ENCODE data around the gene TRIM13. TPM values are rescaled to one million over a fixed set of nuclear protein-coding genes. Genes with fewer than 3 reads are reported as not detected.
"Not testable (repeated sequence)": the region's sequence is repeated elsewhere in the genome, so short reads cannot be mapped to it uniquely, and the experiment has no call there.

TRIM13 gene
- polyA plus RNA-seq, 3 donors = 41.7 to 53.1 (median 49.0) TPM

DNA sequence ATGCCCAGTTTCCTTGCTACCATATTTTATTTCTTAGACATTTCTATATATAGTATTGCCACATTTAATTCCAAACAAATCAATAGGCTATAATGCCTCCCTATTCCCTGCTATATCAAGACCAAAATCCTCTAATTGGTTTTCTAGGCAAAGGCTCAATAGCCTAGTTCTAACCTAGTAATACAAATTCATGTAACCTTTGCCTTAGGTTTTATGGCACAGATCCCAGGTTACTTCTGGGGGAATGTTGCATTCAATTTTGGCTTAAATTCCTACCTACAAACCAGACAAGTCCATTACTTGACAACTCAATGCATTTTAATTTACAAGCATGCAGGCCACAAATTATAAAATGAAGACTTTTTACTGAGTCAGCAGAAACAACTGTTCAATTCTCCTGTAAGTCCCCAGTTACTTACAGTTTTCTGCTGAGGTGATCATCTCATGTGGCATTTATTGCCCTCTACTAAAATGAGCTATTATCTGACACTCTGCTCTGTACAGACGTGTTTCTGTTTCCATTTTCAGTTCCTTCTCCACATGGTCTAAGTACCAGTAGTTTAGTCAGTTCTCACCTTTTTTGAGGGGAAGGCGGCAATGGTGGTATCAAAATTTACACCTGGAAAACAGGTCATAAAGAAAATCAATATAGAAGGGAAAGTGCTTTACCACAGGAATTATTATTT is 30.1 kb downstream of the TRIM13 start:
- DNase-seq (ENCODE audit: extremely low read depth in 1 of 11, low read depth in 9 of 11, low spot score in 4 of 11) = no peak

DNA sequence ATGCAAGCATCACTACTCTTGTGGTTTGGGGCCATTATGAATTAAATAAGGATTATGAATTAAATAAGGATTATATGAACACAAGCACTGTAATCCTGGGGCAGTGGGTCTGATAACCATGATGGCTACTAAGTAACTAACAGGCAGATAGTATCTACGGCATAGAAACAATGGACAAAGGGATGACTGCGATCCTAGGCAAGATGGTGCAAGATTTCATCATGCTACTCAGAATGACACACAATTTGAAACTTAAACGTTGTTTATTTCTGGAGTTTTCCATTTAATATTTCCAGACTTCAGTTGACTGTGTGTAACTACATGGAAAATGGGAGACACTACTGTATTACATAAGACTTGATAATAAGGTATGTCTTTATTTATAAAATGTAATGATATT is 33.5 kb downstream of the TRIM13 start:
- DNase-seq (ENCODE audit: extremely low read depth in 1 of 11, low read depth in 9 of 11, low spot score in 4 of 11) = no peak

DNA sequence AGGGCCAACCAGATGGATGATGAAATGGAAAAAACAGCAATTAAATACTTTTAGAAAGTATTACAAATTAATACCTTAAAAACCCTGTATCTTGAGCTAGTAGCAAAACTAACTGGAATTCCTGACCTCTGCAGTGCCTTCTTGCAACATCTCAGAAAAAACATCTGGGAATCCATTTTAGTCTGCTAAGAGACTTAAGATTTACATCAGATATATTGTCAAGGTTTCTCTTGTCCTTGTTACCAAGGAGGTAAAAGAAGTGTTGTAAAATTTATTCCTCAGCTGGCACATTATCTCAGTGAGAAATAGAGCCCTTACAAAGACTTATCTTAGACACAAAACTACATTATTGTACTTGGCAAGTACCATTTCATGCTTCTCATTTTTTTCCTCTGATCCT is 36.9 kb downstream of the TRIM13 start:
- DNase-seq (ENCODE audit: extremely low read depth in 1 of 11, low read depth in 9 of 11, low spot score in 4 of 11) = no peak

DNA sequence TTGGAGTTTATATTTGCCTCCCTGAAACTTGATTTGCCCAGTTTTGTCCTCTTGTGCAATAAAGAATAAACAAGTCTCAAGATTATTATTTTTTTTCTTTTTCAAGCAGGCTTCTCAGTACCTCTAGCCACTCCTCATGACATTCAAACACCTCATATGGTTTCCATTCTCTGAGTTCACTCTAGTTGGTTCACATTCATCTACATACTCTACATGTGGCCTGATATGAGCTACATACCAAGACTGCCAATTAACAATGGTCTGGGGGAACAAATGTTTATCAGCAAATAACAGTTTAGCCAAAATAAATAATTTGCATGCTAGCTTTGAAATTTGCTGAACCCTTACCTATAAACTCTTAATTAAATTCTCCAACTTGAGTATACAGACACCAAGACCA is 40.9 kb downstream of the TRIM13 start:
- no peak for DNase-seq (ENCODE audit: extremely low read depth in 1 of 11, low read depth in 9 of 11, low spot score in 4 of 11)

DNA sequence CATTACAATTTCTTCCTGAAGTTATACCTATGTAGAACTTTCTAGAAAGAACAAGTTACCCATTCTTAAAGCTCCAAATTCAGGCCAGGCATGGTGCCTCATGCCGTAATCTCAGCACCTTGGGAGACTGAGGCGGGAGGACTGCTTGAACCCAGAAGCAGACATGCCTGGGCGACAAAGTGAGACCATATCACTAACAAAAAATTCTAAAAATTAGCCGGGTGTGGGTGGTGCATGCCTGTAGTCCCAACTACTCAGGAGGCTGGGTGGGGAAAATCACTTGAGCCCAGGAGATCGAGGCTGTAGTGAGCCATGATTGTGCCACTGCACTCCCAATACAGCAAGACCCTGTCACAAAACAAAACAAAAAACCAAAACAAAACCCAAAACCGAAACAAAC is 41.4 kb downstream of the TRIM13 start:
- DNase-seq (ENCODE audit: extremely low read depth in 1 of 11, low read depth in 9 of 11, low spot score in 4 of 11) = no peak

DNA sequence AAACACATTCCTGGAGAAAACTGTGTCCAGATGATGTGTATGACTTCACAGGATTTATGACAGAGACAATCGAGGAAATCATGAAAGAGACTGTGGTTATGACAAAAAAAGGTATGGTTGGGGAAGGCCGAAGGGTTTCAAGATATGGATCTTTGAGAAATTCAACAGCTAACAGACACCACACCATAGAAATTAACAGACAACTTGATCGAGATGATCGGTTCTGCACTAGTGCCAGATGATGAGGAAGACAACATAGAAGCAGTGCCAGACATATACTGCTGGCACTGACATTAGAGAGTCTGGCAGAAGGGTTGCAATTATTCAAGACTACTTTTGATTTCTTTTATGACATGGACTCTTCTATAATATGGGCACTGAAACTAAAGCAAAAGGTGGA is 55.6 kb downstream of the TRIM13 start:
- no peak for DNase-seq (ENCODE audit: extremely low read depth in 1 of 11, low read depth in 9 of 11, low spot score in 4 of 11)

DNA sequence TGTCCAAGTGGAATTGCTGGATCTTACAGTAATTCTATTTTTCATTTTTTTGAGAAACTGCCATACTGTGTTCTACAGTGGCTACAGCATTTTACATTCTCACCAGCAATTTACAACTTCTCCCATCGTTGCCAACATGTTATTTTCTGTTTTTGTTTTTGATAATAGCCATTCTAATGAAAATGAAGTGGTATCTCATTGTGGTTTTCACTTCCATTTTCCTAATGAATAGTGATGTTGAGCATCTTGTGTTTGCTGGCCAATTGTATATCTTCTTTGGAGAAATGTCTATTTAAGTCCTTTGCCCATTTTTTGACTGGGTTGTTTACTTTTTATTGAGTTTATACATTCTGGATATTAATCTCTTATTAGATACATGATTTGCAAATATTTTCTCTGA is 57.0 kb downstream of the TRIM13 start:
- DNase-seq (ENCODE audit: extremely low read depth in 1 of 11, low read depth in 9 of 11, low spot score in 4 of 11) = no peak

DNA sequence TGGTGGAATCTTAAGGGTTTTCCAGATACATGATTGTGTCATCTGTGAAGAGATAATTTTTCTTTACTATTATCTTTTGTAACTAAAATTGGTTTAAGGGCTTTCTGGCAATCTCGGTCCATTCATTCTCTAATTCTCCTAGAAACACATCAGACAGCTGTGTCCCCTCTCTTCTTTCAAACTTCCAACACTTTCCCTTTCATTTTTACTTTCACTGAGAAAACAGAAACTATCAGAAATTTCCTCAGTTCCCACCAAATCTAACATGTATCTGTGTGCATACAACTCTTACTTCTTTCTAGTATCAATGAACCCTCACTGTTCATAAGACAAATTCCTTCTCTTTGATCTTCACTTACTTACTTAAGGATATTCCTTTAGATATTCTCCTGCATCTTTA is 58.6 kb downstream of the TRIM13 start:
- DNase-seq (ENCODE audit: extremely low read depth in 1 of 11, low read depth in 9 of 11, low spot score in 4 of 11) = no peak

DNA sequence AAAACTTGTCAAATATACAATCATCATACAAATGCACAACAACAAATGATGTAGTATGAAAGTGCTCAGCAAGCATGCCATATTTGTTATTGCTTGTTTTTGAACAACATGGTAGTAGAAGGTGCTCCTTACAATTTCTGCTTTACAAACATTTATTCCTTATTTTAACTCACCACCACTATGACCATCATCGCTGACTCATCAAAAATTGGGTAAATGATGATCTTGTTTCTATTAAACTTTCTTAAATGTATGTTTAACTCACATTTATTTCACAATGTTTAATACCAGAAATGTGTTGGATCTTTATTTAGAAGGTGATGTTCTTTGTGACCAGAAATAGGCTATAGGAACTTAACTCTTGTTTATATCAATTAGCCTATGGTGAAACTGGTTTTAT is 63.9 kb downstream of the TRIM13 start:
- no peak for DNase-seq (ENCODE audit: extremely low read depth in 1 of 11, low read depth in 9 of 11, low spot score in 4 of 11)

DNA sequence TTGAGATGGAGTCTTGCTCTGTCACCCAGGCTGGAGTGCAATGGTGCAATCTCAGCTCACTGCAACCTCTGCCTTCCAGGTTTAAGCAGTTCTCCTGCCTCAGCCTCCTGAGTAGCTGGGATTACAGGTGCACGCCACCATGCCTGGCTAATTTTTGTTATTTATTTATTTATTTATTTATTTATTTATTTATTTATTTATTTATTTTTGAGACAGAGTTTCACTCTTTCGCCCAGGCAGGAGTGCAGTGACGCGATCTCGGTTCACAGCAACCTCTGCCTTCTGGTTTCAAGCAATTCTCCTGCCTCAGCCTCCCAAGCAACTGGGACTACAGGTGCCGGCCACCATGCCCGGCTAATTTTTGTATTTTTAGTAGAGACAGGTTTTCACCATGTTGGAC is 65.5 kb downstream of the TRIM13 start:
- DNase-seq (ENCODE audit: extremely low read depth in 1 of 11, low read depth in 9 of 11, low spot score in 4 of 11) = not testable (repeated sequence)

DNA sequence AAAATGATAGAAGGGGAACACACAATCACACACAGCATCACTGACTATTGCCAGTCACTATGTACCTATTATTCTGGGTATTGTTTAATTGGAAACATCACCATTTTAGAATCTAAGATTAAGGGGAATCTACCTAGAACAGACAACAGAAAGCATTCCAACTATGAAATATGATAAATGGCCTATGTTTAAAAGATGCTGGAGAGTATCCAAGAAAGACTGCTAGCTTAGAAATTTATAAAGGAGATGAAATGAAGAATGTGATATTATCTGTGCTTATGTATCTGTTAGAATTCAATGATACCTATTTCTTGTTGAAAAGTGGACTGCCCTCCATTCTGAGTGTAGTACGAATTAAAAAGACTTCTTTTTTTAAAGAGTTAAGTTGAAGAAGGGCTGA is 68.9 kb downstream of the TRIM13 start:
- DNase-seq (ENCODE audit: extremely low read depth in 1 of 11, low read depth in 9 of 11, low spot score in 4 of 11) = no peak

Other genes with a start within 250 kb of the TRIM13 start
- gene KPNA3, start 204.4 kb upstream of the TRIM13 start, polyA plus RNA-seq (ENCODE audit: insufficient read length in 3 of 3) = 10 to 100 TPM; 29.3 to 42.2 (median 33.9) TPM
- 10 to 100 TPM; 11.6 to 14.5 (median 13.1) TPM for gene SPRYD7, start 60.7 kb upstream of the TRIM13 start, polyA plus RNA-seq (ENCODE audit: insufficient read length in 3 of 3)
- gene KCNRG, start 18.4 kb downstream of the TRIM13 start, polyA plus RNA-seq (ENCODE audit: insufficient read length in 3 of 3) = 1 to 10 TPM; 1.1 to 2.3 (median 1.6) TPM

Measured in renal cortex interstitium (tissue), 11 donors.